HG03558 (cell line): ENCODE data around the gene SEMA3B.
A peak's percentile ranks its signal among the peaks of the same experiment; 100 is the strongest.
"Not testable (repeated sequence)": the region's sequence is repeated elsewhere in the genome, so short reads cannot be mapped to it uniquely, and the experiment has no call there.

ENCODE experiments used
- ATAC-seq: cut with Tn5 transposase; IDR thresholded peaks from one replicate; pipeline ENCODE4 v1.9.1; 2021; ENCODE audit warnings: moderate number of reproducible peaks; ENCODE audit not compliant: unreplicated experiment; ENCODE audit errors: extremely low read depth

Gene SEMA3B

GRCh38 chr3:50256978-50257890, 11.7 kb upstream of the SEMA3B start:
- no peak for ATAC-seq

- no peak for ATAC-seq
These were observed 10.8 kb upstream of the SEMA3B start for GRCh38 chr3:50258029-50258680.

GRCh38 chr3:50258979-50259378, 10.0 kb upstream of the SEMA3B start:
- no peak for ATAC-seq

GRCh38 chr3:50259432-50260026, 9.4 kb upstream of the SEMA3B start:
- ATAC-seq, result no peak

- peak; percentile 65 for ATAC-seq
These were observed 8.7 kb upstream of the SEMA3B start for GRCh38 chr3:50260027-50260941.

GRCh38 chr3:50260942-50261441, 8.0 kb upstream of the SEMA3B start:
- ATAC-seq, result no peak

- no peak for ATAC-seq
These were observed 7.4 kb upstream of the SEMA3B start for GRCh38 chr3:50261505-50261904.

- ATAC-seq, result not testable (repeated sequence)
These were observed 6.7 kb upstream of the SEMA3B start for GRCh38 chr3:50262200-50262599.

GRCh38 chr3:50262778-50263177, 6.2 kb upstream of the SEMA3B start:
- ATAC-seq, result no peak

GRCh38 chr3:50263478-50264382, 5.2 kb upstream of the SEMA3B start:
- no peak for ATAC-seq

GRCh38 chr3:50264383-50264963, 4.5 kb upstream of the SEMA3B start:
- no peak for ATAC-seq

- ATAC-seq, result no peak
These were observed 3.9 kb upstream of the SEMA3B start for GRCh38 chr3:50264964-50265485.

- no peak for ATAC-seq
These were observed 3.4 kb upstream of the SEMA3B start for GRCh38 chr3:50265571-50265970.

- no peak for ATAC-seq
These were observed 2.9 kb upstream of the SEMA3B start for GRCh38 chr3:50266017-50266416.

GRCh38 chr3:50266836-50267235, 2.1 kb upstream of the SEMA3B start:
- no peak for ATAC-seq

- no peak for ATAC-seq
These were observed 1.6 kb upstream of the SEMA3B start for GRCh38 chr3:50267280-50267913.

GRCh38 chr3:50268276-50268675, 671 bp upstream of the SEMA3B start:
- no peak for ATAC-seq

- no peak for ATAC-seq
These were observed 513 bp downstream of the SEMA3B start for GRCh38 chr3:50269460-50269859.
